DMS53 (cell line): ENCODE data around the gene TPO.
A peak's percentile ranks its signal among the peaks of the same experiment; 100 is the strongest.
"Not testable (repeated sequence)": the region's sequence is repeated elsewhere in the genome, so short reads cannot be mapped to it uniquely, and the experiment has no call there.

ENCODE experiments used
- DNase-seq: peaks from one replicate; lab custom pipeline; 2025; lab: John Stamatoyannopoulos, UW

Gene TPO

GRCh38 chr2:1484131-1484884, 71.0 kb downstream of the TPO start:
- no peak for DNase-seq

GRCh38 chr2:1486670-1487069, 73.4 kb downstream of the TPO start:
- DNase-seq: no peak

DNA sequence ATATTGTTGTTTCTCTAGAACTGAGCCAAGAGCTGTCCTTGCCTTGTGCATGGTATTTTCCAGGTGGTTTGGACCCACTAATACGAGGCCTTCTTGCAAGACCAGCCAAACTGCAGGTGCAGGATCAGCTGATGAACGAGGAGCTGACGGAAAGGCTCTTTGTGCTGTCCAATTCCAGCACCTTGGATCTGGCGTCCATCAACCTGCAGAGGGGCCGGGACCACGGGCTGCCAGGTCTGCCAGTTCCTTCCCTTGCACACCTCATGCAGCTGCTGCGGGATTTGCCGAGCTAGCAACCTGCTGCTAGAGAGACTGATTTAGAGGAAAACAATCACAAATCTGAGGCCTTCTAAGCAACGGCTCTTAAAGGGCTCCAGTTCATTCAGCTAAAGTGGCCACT, 74.5 kb downstream of the TPO start:
- DNase-seq: no peak

GRCh38 chr2:1488181-1488671, 75.0 kb downstream of the TPO start:
- DNase-seq: no peak

- DNase-seq: no peak
Observed at GRCh38 chr2:1488851-1489250, 75.6 kb downstream of the TPO start.

- DNase-seq: no peak
Observed at GRCh38 chr2:1489486-1489885, 76.2 kb downstream of the TPO start.

GRCh38 chr2:1490381-1490780, 77.1 kb downstream of the TPO start:
- peak; percentile 1 for DNase-seq

DNA sequence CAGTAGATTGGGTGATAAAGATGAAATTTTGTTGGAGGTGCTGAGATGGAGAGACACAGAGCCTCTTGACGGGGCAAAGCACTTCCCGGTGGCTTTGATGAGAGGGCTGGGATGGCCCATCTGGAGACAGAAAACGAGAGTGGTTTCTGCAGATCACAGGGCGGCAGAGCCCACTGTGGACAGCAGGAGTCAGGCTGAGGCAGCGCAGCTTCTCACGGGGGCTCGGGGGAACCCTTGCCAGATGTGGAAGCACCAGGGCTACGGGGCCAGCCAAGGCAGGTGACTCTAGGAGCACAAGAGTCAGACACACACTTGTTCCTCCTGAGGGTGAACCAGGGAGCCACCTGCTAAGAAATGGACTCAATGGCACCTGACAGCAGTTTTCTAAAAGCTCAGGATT, 78.5 kb downstream of the TPO start:
- no peak for DNase-seq

DNA sequence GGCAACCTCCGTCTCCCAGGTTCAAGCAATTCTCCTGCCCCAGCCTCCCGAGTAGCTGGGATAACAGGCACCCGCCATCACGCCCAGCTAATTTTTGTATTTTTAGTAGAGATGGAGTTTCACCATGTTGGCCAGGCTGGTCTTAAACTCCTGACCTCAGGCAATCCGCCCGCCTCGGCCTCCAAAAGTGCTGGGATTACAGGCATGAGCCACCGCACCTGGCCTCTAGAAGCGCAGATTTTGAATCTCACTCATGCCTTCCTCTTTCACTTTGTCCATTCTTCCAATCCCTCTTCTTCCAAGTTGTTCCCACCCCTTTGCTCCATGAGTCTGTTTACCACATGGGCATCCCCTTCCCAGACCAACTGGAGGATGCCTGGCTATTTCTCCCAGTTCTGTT, 79.0 kb downstream of the TPO start:
- DNase-seq: not testable (repeated sequence)

DNA sequence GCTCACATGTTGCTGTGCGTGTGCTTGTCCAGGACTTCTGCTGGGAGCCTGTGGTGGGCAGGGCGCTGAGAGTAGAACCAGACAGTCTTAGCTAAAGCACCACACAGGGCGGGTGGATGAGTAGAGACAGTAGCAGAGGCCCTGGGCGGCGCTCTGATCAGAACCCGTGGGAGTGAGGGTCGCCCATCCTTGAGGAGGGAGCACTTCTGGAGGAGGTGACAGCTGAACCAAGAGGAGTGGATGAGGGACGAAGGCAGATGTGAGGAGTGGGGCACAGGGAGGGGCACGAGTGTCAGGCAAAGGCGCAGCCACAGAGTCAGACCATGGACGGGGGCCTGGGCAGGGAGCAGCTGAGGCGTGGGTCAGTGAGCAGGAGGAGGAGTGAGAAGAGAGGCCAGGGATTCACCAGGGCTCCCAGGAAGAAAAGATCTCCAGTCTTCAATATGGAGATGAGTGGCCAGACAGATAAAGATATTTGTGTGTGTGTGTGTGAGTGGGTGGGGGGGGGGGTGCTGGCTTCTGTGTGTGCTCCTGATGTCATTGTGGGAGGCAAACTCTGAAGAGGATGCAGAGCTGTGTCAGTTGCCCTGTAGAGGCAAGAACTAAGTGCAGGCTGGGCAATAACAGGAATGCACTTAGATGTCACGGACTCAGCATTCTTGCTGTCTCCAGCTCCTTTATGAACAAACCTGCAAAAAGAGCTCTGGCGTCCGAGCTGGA, 79.6 kb downstream of the TPO start:
- DNase-seq: no peak

GRCh38 chr2:1493431-1494126, 80.3 kb downstream of the TPO start:
- DNase-seq: no peak

- no peak for DNase-seq
Observed at GRCh38 chr2:1494257-1494656, 81.0 kb downstream of the TPO start.

DNA sequence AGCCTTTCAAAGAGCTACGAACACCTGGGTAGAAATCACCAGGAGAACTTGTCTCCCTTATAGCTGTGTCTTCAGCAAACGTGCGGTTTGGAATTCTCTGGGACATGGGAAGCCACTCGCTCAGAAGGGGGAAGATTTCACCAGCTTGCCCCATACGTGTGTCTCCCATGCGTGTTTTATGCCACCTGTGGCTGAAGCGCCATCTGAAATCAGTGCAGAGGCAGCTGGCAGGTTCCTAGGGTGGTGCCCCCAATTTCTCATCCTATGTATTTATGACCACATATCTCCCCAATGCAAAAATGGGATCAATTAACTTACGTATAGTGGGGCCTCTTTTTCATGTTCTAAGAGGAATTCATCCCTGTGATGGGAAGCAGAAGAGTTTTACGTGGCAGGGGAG, 81.6 kb downstream of the TPO start:
- DNase-seq: no peak

GRCh38 chr2:1495676-1496358, 82.6 kb downstream of the TPO start:
- DNase-seq: no peak

DNA sequence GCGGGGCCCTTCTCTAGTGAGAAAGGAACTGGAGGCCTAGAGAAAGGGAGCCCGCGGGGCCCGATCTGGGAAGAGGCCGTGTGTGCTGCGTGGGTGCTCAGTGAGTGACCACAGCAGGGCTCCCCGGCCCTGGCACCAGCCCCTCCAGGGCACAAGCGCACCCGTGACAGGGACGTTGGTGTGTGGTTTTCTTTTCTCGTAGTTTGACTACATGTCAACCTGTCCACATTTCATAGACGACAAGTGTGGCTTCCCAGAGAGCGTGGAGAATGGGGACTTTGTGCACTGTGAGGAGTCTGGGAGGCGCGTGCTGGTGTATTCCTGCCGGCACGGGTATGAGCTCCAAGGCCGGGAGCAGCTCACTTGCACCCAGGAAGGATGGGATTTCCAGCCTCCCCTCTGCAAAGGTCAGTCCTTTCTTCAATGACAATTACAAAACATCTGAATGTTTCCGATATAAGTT, 83.1 kb downstream of the TPO start:
- DNase-seq: no peak

DNA sequence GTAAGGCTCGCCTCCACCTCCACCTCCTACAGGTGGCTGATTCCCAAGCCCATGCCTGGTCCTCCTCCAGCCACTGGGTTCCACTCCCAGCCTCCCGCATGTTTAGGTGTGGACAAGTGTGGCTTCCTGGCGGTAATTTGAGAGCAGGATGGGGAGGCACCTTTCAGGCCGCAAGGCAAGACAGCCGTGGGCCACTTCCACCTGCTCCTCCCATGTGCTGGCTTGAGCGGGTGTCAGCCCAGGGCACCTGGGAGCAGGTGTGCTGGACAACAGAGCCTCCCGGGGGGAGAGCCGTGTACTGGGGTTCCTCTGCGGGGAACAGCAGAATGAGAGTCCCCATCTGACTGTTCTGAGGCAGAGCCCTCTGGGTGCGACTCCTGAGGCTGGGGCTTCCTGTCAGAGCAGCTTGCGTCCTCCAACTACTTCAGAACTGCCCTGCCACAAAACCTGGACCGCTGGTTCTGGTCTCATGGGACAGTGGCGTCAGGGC, 83.9 kb downstream of the TPO start:
- no peak for DNase-seq

- no peak for DNase-seq
Observed at GRCh38 chr2:1498176-1498575, 84.9 kb downstream of the TPO start.

GRCh38 chr2:1499033-1499795, 86.0 kb downstream of the TPO start:
- DNase-seq: no peak

GRCh38 chr2:1501038-1501851, 88.0 kb downstream of the TPO start:
- no peak for DNase-seq

- no peak for DNase-seq
Observed at GRCh38 chr2:1501991-1502390, 88.7 kb downstream of the TPO start.
